ENCODE data around the gene RAB5B. TPM values are rescaled to one million over a fixed set of nuclear protein-coding genes. Genes with fewer than 3 reads are reported as not detected.
A peak's percentile ranks its signal among the peaks of the same experiment; 100 is the strongest.

Gene RAB5B
- total and polyA plus RNA-seq, 10 of the 15 experiments (the other 5 are each of a cell fraction or from before 2014, with no cell fraction given), result 7.5 to 149 (median 37.8) TPM

GRCh38 chr12:56020423-56021184 is 46.7 kb downstream of the RAB5B start, which contains the start of gene IKZF4:
IKZF4 (plus strand) TSS chr12:56021043; CDS start chr12:56021494, 451 bp downstream.
- H3K79me2 ChIP-seq (ENCODE audit: control insufficient read depth, insufficient read depth, low read length), result no peaks in the 10 kb centered on the region
- peak; percentile 27; the same call in 2 of the 3 replicates for ATAC-seq
- no peak within 1 kb of the TSS for H3K4me3 ChIP-seq
- ChIA-PET POLR2A (interaction anchor here (1.5 kb wide), 1 partner anchor 23 kb away, joined by 4 read pairs; the partner anchor contains the start of gene SUOX), CTCF (interaction anchor here (2.3 kb wide), 1 partner anchor 9 kb away, joined by 8 read pairs; no protein-coding TSS in a partner anchor), RAD21 (ENCODE audit: unreplicated experiment) (no interaction called here), SMC1A (ENCODE audit: uncharacterized antibody, unreplicated experiment) (interaction anchor here (2.1 kb wide), 1 partner anchor 8 kb away, joined by 7 read pairs; no protein-coding TSS in a partner anchor)
- 39% methylated on average over 9 of the region's 10 CpGs for WGBS (ENCODE audit: insufficient coverage, insufficient replicate concordance, low lambda C conversion rate, missing lambda C conversion rate)
- H3K4me2 ChIP-seq (ENCODE audit: control insufficient read depth, insufficient read depth), result no peak within 1 kb of the TSS
- no peaks in the 10 kb centered on the region for H4K20me1 ChIP-seq (ENCODE audit: control insufficient read depth, insufficient read depth)
- H3K36me3 ChIP-seq (ENCODE audit: control insufficient read depth in 2 of 2, insufficient read depth in 2 of 2, low read length in 1 of 2), result no peaks in the 10 kb centered on the region
- no peak for FAIRE-seq
- no peaks in the 10 kb centered on the region for H3K27me3 ChIP-seq (replicated peaks in 1 of 2; ENCODE audit: control insufficient read depth in 2 of 2, insufficient read depth in 2 of 2, low read length in 1 of 2)
- no peak within 1 kb of the TSS for H3K9ac ChIP-seq (ENCODE audit: control insufficient read depth, insufficient read depth, low read length)
- peak within 1 kb of the TSS; percentile 23 for H2AFZ ChIP-seq (ENCODE audit: control insufficient read depth, low read depth, low read length)
- peak; percentile 47; the same call in 1 of the 2 replicates for TF ChIP-seq SPI1 (IDR thresholded peaks at IDR 0.05; ENCODE audit: borderline replicate concordance, insufficient read depth, low read depth, low read length)
- no peak for TF ChIP-seq SMAD5 (IDR thresholded peaks at IDR 0.05; ENCODE audit: low read depth)
- no TSS peak for BruUV-seq (replicated peaks)
- no peak within 1 kb of the TSS for H3K27ac ChIP-seq (ENCODE audit: control insufficient read depth, insufficient read depth)
- in situ Hi-C loops (cut with MboI) (no loop called here), intact Hi-C loops (cut with micrococcal nuclease; ENCODE audit: unreplicated experiment) (no loop called here)
- no peaks in the 10 kb centered on the region for H3K9me3 ChIP-seq (replicated peaks; ENCODE audit: control insufficient read depth, insufficient read depth, low read length)
- DNase-seq (ENCODE audit: low read depth, low spot score), result no peak
- peaks cover 7% of the 10 kb centered on the region for H3K4me1 ChIP-seq (ENCODE audit: control insufficient read depth, insufficient read depth, low read length)

- intact Hi-C loops (cut with micrococcal nuclease; ENCODE audit: unreplicated experiment), result no loop called here
- FAIRE-seq (no peak), DNase-seq (ENCODE audit: low read depth, low spot score) (no peak), ATAC-seq (no peak)
- H2AFZ ChIP-seq (ENCODE audit: control insufficient read depth, low read depth, low read length), result no peak overlapping the region
- ChIA-PET POLR2A (interaction anchor here (0.5 to 0.6 kb wide), 4 partner anchors 16 to 1548 kb away, joined by 3 to 7 read pairs (median 4); no protein-coding TSS in a partner anchor), SMC1A (ENCODE audit: uncharacterized antibody, unreplicated experiment) (interaction anchor here (0.9 to 1.6 kb wide), 2 partner anchors 13 to 195 kb away, joined by 3 to 4 read pairs; no protein-coding TSS in a partner anchor), RAD21 (ENCODE audit: unreplicated experiment) (no interaction called here), CTCF (no interaction called here)
- in situ Hi-C loops (cut with MboI), result no loop called here
- H3K4me2 ChIP-seq (ENCODE audit: control insufficient read depth, insufficient read depth), result no peak overlapping the region
- H3K4me1 ChIP-seq (ENCODE audit: control insufficient read depth, insufficient read depth, low read length), result peaks cover 7% of the 10 kb centered on the region
- H3K27me3 ChIP-seq (replicated peaks in 1 of 2; ENCODE audit: control insufficient read depth in 2 of 2, insufficient read depth in 2 of 2, low read length in 1 of 2), result no peaks in the 10 kb centered on the region
- no peak overlapping the region for H3K4me3 ChIP-seq
- H4K20me1 ChIP-seq (ENCODE audit: control insufficient read depth, insufficient read depth), result no peaks in the 10 kb centered on the region
- no peaks in the 10 kb centered on the region for H3K79me2 ChIP-seq (ENCODE audit: control insufficient read depth, insufficient read depth, low read length)
- H3K36me3 ChIP-seq (ENCODE audit: control insufficient read depth in 2 of 2, insufficient read depth in 2 of 2, low read length in 1 of 2), result no peaks in the 10 kb centered on the region
- H3K9me3 ChIP-seq (replicated peaks; ENCODE audit: control insufficient read depth, insufficient read depth, low read length), result no peaks in the 10 kb centered on the region
- TF ChIP-seq IKZF1 (conservative IDR thresholded peaks at IDR 0.05), result no peak
- TF ChIP-seq KLF5 (IDR thresholded peaks at IDR 0.05; ENCODE audit: partially characterized antibody), result no peak
- peak; percentile 78 for TF ChIP-seq SPI1 (IDR thresholded peaks at IDR 0.05; ENCODE audit: borderline replicate concordance, insufficient read depth, low read depth, low read length)
- 68% methylated on average over 2 of the region's 2 CpGs for WGBS (ENCODE audit: insufficient coverage, insufficient replicate concordance, low lambda C conversion rate, missing lambda C conversion rate)
- no peak overlapping the region for H3K27ac ChIP-seq (ENCODE audit: control insufficient read depth, insufficient read depth)
- H3K9ac ChIP-seq (ENCODE audit: control insufficient read depth, insufficient read depth, low read length), result no peak overlapping the region; the same call in 1 of the 2 replicates
- BruUV-seq (replicated peaks), result no TSS peak
Observed at GRCh38 chr12:56021889-56022497, 48.1 kb downstream of the RAB5B start.
